Osteocyte (in vitro differentiated cells): Measurements from ENCODE around the gene DISC1. TPM values are rescaled to one million over a fixed set of nuclear protein-coding genes. Genes with fewer than 3 reads are reported as not detected.

Experiments
- DNase-seq: peaks from one replicate; pipeline ENCODE4 v3.0.0; 2021; ENCODE audit warnings: mixed read lengths; ENCODE audit not compliant: unreplicated experiment; ENCODE audit errors: extremely low spot score
- H3K27ac Mint-ChIP-seq: one replicate; pipeline ENCODE4 v1.8.0; 2021; ENCODE audit warnings: mild to moderate bottlenecking, mixed read lengths; ENCODE audit not compliant: unreplicated experiment
- H3K27me3 Mint-ChIP-seq: one replicate; pipeline ENCODE4 v1.8.0; 2021; ENCODE audit warnings: mixed read lengths; ENCODE audit not compliant: unreplicated experiment
- H3K36me3 Mint-ChIP-seq: one replicate; pipeline ENCODE4 v1.8.0; 2021; ENCODE audit warnings: mixed read lengths; ENCODE audit not compliant: unreplicated experiment
- H3K4me1 Mint-ChIP-seq: one replicate; pipeline ENCODE4 v1.8.0; 2021; ENCODE audit warnings: mixed read lengths; ENCODE audit not compliant: unreplicated experiment
- H3K4me3 Mint-ChIP-seq: one replicate; pipeline ENCODE4 v1.8.0; 2021; ENCODE audit warnings: mild to moderate bottlenecking, moderate library complexity, mixed read lengths; ENCODE audit not compliant: unreplicated experiment
- H3K9me3 Mint-ChIP-seq: one replicate; pipeline ENCODE4 v1.8.0; 2021; ENCODE audit warnings: mixed read lengths; ENCODE audit not compliant: unreplicated experiment
- total RNA-seq: library from RNA; stranded (reverse); gene quantifications from 2 replicates; pipeline ENCODE4 v1.2.1, GENCODE V29; 2021
- TF ChIP-seq, protein P1 (sequence below): fragments of 200-600 bp; sonication (generic); IDR thresholded peaks from 2 replicates; pipeline ENCODE4 v1.5.0; 2021; ENCODE audit warnings: antibody characterized with exemption, mild to moderate bottlenecking, moderate library complexity

The DISC1 gene
- total RNA-seq, 1 donor from 2014 or later: 15.6 TPM

DNA sequence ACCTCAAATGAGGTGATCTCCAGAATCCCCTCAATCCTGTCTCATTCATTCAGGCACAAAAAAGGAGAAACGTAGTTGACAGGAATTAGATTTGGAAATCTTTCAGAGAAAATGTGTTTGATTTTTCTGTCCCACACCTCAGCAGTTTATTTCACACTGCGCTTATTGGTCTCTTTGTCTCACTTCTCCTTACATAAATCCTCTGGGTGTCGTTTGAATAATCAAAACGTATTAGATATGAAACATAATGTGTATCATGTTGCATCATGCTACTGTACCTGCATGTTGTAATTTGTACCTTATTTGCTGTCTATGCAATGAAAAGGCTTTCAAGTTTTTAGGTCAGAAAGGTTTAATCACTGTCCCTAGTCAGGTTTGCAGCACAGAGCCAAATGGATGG lies 255.7 kb downstream of the DISC1 start:
- TF ChIP-seq, protein P1, sequence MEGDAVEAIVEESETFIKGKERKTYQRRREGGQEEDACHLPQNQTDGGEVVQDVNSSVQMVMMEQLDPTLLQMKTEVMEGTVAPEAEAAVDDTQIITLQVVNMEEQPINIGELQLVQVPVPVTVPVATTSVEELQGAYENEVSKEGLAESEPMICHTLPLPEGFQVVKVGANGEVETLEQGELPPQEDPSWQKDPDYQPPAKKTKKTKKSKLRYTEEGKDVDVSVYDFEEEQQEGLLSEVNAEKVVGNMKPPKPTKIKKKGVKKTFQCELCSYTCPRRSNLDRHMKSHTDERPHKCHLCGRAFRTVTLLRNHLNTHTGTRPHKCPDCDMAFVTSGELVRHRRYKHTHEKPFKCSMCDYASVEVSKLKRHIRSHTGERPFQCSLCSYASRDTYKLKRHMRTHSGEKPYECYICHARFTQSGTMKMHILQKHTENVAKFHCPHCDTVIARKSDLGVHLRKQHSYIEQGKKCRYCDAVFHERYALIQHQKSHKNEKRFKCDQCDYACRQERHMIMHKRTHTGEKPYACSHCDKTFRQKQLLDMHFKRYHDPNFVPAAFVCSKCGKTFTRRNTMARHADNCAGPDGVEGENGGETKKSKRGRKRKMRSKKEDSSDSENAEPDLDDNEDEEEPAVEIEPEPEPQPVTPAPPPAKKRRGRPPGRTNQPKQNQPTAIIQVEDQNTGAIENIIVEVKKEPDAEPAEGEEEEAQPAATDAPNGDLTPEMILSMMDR: no peak

DNA sequence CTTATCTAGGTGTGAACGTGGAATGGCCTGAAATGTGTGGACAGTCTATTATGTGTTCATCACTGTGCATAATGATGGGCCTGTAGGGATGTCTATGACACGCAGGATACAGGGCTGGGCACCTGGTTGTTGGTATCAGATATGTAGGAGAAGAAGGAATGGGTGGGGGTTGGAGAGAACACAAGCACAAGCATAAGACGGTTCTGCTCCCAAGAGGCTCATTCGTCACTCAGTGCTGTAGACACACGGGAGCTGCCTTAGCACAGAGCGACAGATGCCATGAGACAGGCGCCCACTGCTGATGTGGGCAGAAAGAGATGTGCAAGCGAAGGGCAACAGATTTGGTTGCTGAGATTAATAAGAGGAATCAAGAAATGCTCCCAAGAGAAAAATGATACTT lies 256.2 kb downstream of the DISC1 start:
- H3K27ac Mint-ChIP-seq: no peak overlapping the region
- TF ChIP-seq, protein P1: no peak
- no peak overlapping the region for H3K4me3 Mint-ChIP-seq
- no peak for DNase-seq
- H3K9me3 Mint-ChIP-seq: no peaks in the 10 kb centered on the region
- peaks cover 29% of the 10 kb centered on the region for H3K4me1 Mint-ChIP-seq
- H3K36me3 Mint-ChIP-seq: peaks cover 4% of the 10 kb centered on the region
- H3K27me3 Mint-ChIP-seq: no peaks in the 10 kb centered on the region

More for the DNA sequence above, 255.7 kb downstream of the DISC1 start:
- Mint-ChIP-seq H3K9me3 (no peaks in the 10 kb centered on the region), H3K4me1 (peaks cover 29% of the 10 kb centered on the region), H3K4me3 (no peak overlapping the region), H3K36me3 (peaks cover 4% of the 10 kb centered on the region), H3K27ac (no peak overlapping the region), H3K27me3 (no peaks in the 10 kb centered on the region)
- DNase-seq: no peak

DNA sequence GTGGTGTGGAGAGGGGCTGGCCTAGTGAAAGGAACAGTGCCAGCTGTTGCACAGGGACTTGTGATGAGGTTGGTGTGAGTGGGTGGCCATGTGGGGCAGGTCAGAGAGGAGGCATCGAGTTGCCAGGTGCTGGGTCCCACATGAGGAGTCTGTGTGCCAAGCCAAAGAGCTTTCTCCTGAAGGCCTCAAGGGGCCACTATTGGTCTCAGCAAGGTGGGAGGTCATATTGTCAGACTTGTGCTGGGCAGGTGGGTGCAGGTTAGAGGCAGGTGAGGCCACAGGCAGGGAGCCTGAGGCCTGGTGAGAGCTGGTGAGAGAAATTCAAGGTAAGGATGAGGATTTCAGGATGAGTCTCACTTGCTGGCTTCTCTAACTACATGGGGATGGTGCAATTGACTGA lies 256.8 kb downstream of the DISC1 start:
- no peak for DNase-seq
- no peaks in the 10 kb centered on the region for H3K9me3 Mint-ChIP-seq
- peaks cover 3% of the 10 kb centered on the region for H3K36me3 Mint-ChIP-seq
- H3K4me1 Mint-ChIP-seq: peaks cover 29% of the 10 kb centered on the region
- TF ChIP-seq, protein P1: no peak
- H3K27ac Mint-ChIP-seq: peak overlapping the region; percentile 72
- H3K27me3 Mint-ChIP-seq: no peaks in the 10 kb centered on the region
- H3K4me3 Mint-ChIP-seq: no peak overlapping the region

DNA sequence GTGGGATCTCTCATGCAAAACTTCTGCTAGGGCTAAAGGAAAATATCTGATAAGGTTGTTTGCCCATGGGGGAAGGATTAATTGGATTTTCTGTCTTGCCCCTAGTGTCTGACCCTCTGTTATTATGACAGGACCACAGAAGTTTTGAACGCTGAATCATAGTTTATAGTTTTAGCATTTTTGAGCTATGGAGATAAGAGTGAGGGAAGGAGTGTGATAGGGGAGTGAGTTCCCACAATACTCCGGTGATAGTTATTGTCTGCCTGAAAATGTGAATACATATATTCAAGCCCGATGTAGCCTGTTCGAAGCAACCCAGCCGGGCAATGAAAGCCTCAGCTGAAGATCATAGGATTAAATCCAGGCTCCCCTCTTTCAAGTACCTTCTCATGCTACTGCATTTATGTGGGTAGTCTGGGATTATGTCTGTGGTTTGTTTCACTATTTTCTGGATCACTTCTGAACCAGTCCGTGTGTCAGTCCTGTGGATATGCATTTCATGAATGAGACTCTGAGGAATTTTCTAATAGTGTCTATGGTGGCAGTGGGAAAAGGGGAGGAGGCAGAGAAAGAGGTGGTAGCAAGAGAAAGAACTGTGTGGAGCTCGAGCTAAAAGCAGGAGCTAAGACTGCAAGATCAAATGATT lies 258.7 kb downstream of the DISC1 start:
- peaks cover 3% of the 10 kb centered on the region for H3K36me3 Mint-ChIP-seq
- H3K9me3 Mint-ChIP-seq: no peaks in the 10 kb centered on the region
- peaks cover 29% of the 10 kb centered on the region for H3K4me1 Mint-ChIP-seq
- no peak overlapping the region for H3K4me3 Mint-ChIP-seq
- peak overlapping the region; percentile 80 for H3K27ac Mint-ChIP-seq
- TF ChIP-seq, protein P1: no peak
- no peaks in the 10 kb centered on the region for H3K27me3 Mint-ChIP-seq
- DNase-seq: no peak

DNA sequence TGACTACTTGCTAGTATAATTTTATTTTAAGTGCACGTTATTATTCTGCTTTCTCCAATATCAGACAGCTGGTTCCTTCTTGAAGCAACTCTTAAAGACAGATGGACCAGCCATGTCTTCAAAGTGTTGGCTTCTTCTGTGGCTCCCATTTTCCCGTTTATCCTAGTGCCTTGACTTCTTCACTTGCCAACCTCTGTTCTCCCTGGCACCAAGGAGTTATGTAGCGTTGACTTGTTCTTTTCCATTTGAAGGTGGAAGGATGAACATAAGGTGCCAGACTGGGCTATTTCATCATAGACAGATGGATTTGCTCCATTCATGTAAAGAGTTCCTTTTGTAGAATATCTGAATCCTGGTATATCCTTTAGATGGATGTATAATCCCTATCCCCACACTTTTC lies 260.6 kb downstream of the DISC1 start:
- H3K9me3 Mint-ChIP-seq: no peaks in the 10 kb centered on the region
- TF ChIP-seq, protein P1: no peak
- H3K27me3 Mint-ChIP-seq: no peaks in the 10 kb centered on the region

More for the DNA sequence above, 260.6 kb downstream of the DISC1 start:
- Mint-ChIP-seq H3K4me3 (no peak overlapping the region), H3K36me3 (no peaks in the 10 kb centered on the region), H3K4me1 (peaks cover 29% of the 10 kb centered on the region), H3K27ac (no peak overlapping the region)
- no peak for DNase-seq
